B cell (primary cell): ENCODE results near the gene GGT7. TPM values are rescaled to one million over a fixed set of nuclear protein-coding genes. Genes with fewer than 3 reads are reported as not detected.

Source experiments
- ATAC-seq: fragments of 200-7000 bp; cut with Tn5 transposase; one replicate; pipeline ENCODE4 v1.10.0; 2021; ENCODE audit warnings: low read depth, mild to moderate bottlenecking, moderate number of reproducible peaks, moderate library complexity
- CTCF ChIA-PET: fragments of 350-600 bp; sonication (Branson Sonifier 250); formaldehyde crosslinking; loops from one replicate; lab custom pipeline; 2021; ENCODE audit warnings: antibody characterized with exemption, inconsistent platforms; lab: Charles Lee
- POLR2A ChIA-PET: fragments of 350-600 bp; sonication (Branson Sonifier 250); formaldehyde crosslinking; loops from one replicate; lab custom pipeline; 2021; ENCODE audit warnings: antibody characterized with exemption; lab: Charles Lee
- DNase-seq: peaks from one replicate; pipeline ENCODE4 v3.0.0; 2013
- H2AFZ ChIP-seq: 2 replicates; pipeline ENCODE4 v1.6.1; 2012; ENCODE audit warnings: mild to moderate bottlenecking, low read depth, low read length; ENCODE audit not compliant: insufficient read depth, poor library complexity, severe bottlenecking
- H3K27ac ChIP-seq, 2 donors: 1 replicate in 1 of 2; 2 replicates in 1 of 2; pipeline ENCODE4 v1.5.1; 2012 to 2013; ENCODE audit warnings: low read length in 2 of 2, mild to moderate bottlenecking in 2 of 2, moderate library complexity in 1 of 2
- H3K27me3 ChIP-seq, 4 experiments: fragments of 200-600 bp in 1 of 4; sonication (generic) in 1 of 4; replicated peaks in 1 of 4; 1 replicate in 2 of 4; 2 replicates in 2 of 4; pipeline versions ENCODE4 v1.6.1 to v1.7.0; 2013 to 2016; ENCODE audit warnings: low read length in 3 of 4, mild to moderate bottlenecking in 2 of 4, mixed read lengths in 1 of 4, moderate library complexity in 1 of 4; ENCODE audit not compliant: insufficient read depth in 4 of 4, control insufficient read depth in 3 of 4; ENCODE audit errors: control extremely low read depth in 1 of 4
- H3K36me3 ChIP-seq, 2 experiments: replicated peaks in 1 of 2; 1 replicate in 1 of 2; 2 replicates in 1 of 2; pipeline versions ENCODE4 v1.6.1 to v1.7.1; 2013; ENCODE audit warnings: low read length in 1 of 2; ENCODE audit not compliant: insufficient read depth in 2 of 2, control insufficient read depth in 1 of 2; ENCODE audit errors: control extremely low read depth in 1 of 2, extremely low read depth in 1 of 2
- H3K4me1 ChIP-seq, 2 donors: fragments of 200-600 bp in 1 of 2; sonication (generic) in 1 of 2; 1 replicate in 1 of 2; 2 replicates in 1 of 2; pipeline versions ENCODE4 v1.5.1 to v1.6.1; 2013 to 2017; ENCODE audit warnings: low read length in 2 of 2; ENCODE audit not compliant: control insufficient read depth in 2 of 2, insufficient read depth in 2 of 2
- H3K4me2 ChIP-seq: replicated peaks from 2 replicates; pipeline ENCODE3; 2012; ENCODE audit warnings: mild to moderate bottlenecking, low read depth, low read length; ENCODE audit not compliant: poor library complexity, severe bottlenecking
- H3K4me3 ChIP-seq, 5 experiments: fragments of 200-600 bp in 1 of 5; sonication (generic) in 1 of 5; 1 replicate in 3 of 5; 2 replicates in 2 of 5; pipeline versions ENCODE4 v1.5.1 to v1.7.0; 2011 to 2016; ENCODE audit warnings: low read length in 4 of 5, mild to moderate bottlenecking in 4 of 5, low read depth in 2 of 5, control low read depth in 1 of 5, moderate library complexity in 1 of 5; ENCODE audit not compliant: insufficient read depth in 1 of 5; ENCODE audit errors: control extremely low read depth in 1 of 5, extremely low read depth in 1 of 5
- H3K79me2 ChIP-seq: fragments of 200-600 bp; sonication (generic); one replicate; pipeline ENCODE4 v1.6.0; 2016; ENCODE audit warnings: low read length; ENCODE audit not compliant: control insufficient read depth, insufficient read depth
- H3K9ac ChIP-seq: fragments of 200-600 bp; sonication (generic); 2 replicates; pipeline ENCODE4 v1.6.1; 2017; ENCODE audit warnings: mild to moderate bottlenecking, low read length, moderate library complexity
- H3K9me3 ChIP-seq, 3 donors: one replicate each; pipeline versions ENCODE4 v1.6.1 to v1.7.1; 2013; ENCODE audit warnings: low read length in 2 of 3; ENCODE audit not compliant: control insufficient read depth in 2 of 3, insufficient read depth in 1 of 3; ENCODE audit errors: control extremely low read depth in 1 of 3
- H4K20me1 ChIP-seq: 2 replicates; pipeline ENCODE4 v1.6.0; 2012; ENCODE audit warnings: mild to moderate bottlenecking, low read length; ENCODE audit not compliant: insufficient read depth, control insufficient read depth, poor library complexity, severe bottlenecking
- H3K27ac Mint-ChIP-seq: one replicate; pipeline ENCODE4 v1.8.0; 2021; ENCODE audit warnings: mixed read lengths
- H3K27me3 Mint-ChIP-seq: one replicate; pipeline ENCODE4 v1.8.0; 2021; ENCODE audit warnings: mixed read lengths
- H3K4me1 Mint-ChIP-seq: one replicate; pipeline ENCODE4 v1.8.0; 2021; ENCODE audit warnings: mixed read lengths
- H3K4me3 Mint-ChIP-seq: one replicate; pipeline ENCODE4 v1.8.0; 2021; ENCODE audit warnings: mixed read lengths
- H3K9me3 Mint-ChIP-seq: one replicate; pipeline ENCODE4 v1.8.0; 2022; ENCODE audit warnings: mixed read lengths; ENCODE audit not compliant: insufficient read depth
- CTCF ChIP-seq: fragments of 200-600 bp; IDR thresholded peaks from one replicate; pipeline ENCODE4 v1.8.0; 2022; ENCODE audit warnings: antibody characterized with exemption, mild to moderate bottlenecking
- EZH2 ChIP-seq: IDR thresholded peaks from 2 replicates; pipeline ENCODE4 v1.6.1; 2012; ENCODE audit warnings: borderline replicate concordance, low read depth, mild to moderate bottlenecking, moderate library complexity, low read length; ENCODE audit not compliant: insufficient read depth, poor library complexity, severe bottlenecking
- WGBS: methylation state at CpG from one replicate; pipeline ENCODE4 v1.1.5; 2013; ENCODE audit warnings: missing lambda C conversion rate; ENCODE audit not compliant: insufficient coverage; 5-methylcytosine and 5-hydroxymethylcytosine counted together
- intact Hi-C: fragments of 100-400 bp; cut with micrococcal nuclease; formaldehyde crosslinking; loops from one replicate; pipeline ENCODE4 v1.10.0; 2022
- polyA plus RNA-seq: library from polyadenylated mRNA; depleted of rRNA; stranded (reverse); fragments of >200 nt; gene quantifications from 2 replicates; pipeline ENCODE4 v1.2.3, GENCODE V29; 2012
- total RNA-seq, 2 donors: library from RNA; stranded (reverse); fragments of 120-200 nt in 1 of 2; gene quantifications; 1 replicate in 1 of 2; 2 replicates in 1 of 2; pipeline versions ENCODE4 v1.2.3 to v1.2.4, GENCODE V29; 2013 to 2022

GGT7 gene
- total and polyA plus RNA-seq, 2 donors (not counting 1 experiment from before 2014, with no cell fraction given) = 28.6 to 31.9 TPM

- no peaks in the 10 kb centered on the region for H3K36me3 ChIP-seq
- 100% methylated on average over 2 of the region's 4 CpGs for WGBS
- no peak overlapping the region for H2AFZ ChIP-seq
- H3K4me3 ChIP-seq = no peak overlapping the region
- Mint-ChIP-seq H3K27ac (no peak overlapping the region), H3K27me3 (peaks cover 4% of the 10 kb centered on the region), H3K4me1 (peaks cover 3% of the 10 kb centered on the region), H3K4me3 (no peak overlapping the region), H3K9me3 (no peaks in the 10 kb centered on the region)
- ChIA-PET POLR2A (no interaction called here), CTCF (interaction anchor here (1.3 kb wide), 1 partner anchor 10 kb away, joined by 5 read pairs; no protein-coding TSS in a partner anchor)
- intact Hi-C loops = no loop called here
- TF ChIP-seq CTCF (no peak), EZH2 (no peak)
- ATAC-seq (no peak), DNase-seq (no peak)
- H3K27me3 ChIP-seq = no peaks in the 10 kb centered on the region
- H3K9ac ChIP-seq = no peak overlapping the region
- H3K9me3 ChIP-seq = no peaks in the 10 kb centered on the region
- H3K27ac ChIP-seq = no peak overlapping the region
- no peaks in the 10 kb centered on the region for H3K4me1 ChIP-seq
- no peaks in the 10 kb centered on the region for H3K79me2 ChIP-seq
- H3K4me2 ChIP-seq = no peak overlapping the region
- no peaks in the 10 kb centered on the region for H4K20me1 ChIP-seq
These were observed 11.2 kb upstream of the GGT7 start for GRCh38 chr20:34883809-34884208.

- Histone ChIP-seq H3K4me2 (no peak overlapping the region), H2AFZ (no peak overlapping the region), H3K9me3 (no peaks in the 10 kb centered on the region), H3K79me2 (no peaks in the 10 kb centered on the region), H3K27me3 (no peaks in the 10 kb centered on the region), H3K4me3 (no peak overlapping the region), H3K9ac (no peak overlapping the region), H3K36me3 (no peaks in the 10 kb centered on the region), H4K20me1 (no peaks in the 10 kb centered on the region), H3K27ac (no peak overlapping the region), H3K4me1 (no peaks in the 10 kb centered on the region)
- intact Hi-C loops = no loop called here
- CTCF ChIA-PET = interaction anchor here (0.6 to 1.3 kb wide), 3 partner anchors 9 to 46 kb away, joined by 3 to 5 read pairs (median 3); no protein-coding TSS in a partner anchor
- Mint-ChIP-seq H3K27ac (no peak overlapping the region), H3K27me3 (no peaks in the 10 kb centered on the region), H3K4me3 (no peak overlapping the region), H3K4me1 (no peaks in the 10 kb centered on the region), H3K9me3 (no peaks in the 10 kb centered on the region)
- TF ChIP-seq EZH2 = no peak
- no peak for TF ChIP-seq CTCF
- POLR2A ChIA-PET = interaction anchor here (0.5 kb wide), 1 partner anchor 997 kb away, joined by 7 read pairs; no protein-coding TSS in a partner anchor
- no peak for DNase-seq
- no peak for ATAC-seq
These were observed 10.5 kb upstream of the GGT7 start for GRCh38 chr20:34883087-34883688.
